ENCODE data around the gene MPV17.

DNA sequence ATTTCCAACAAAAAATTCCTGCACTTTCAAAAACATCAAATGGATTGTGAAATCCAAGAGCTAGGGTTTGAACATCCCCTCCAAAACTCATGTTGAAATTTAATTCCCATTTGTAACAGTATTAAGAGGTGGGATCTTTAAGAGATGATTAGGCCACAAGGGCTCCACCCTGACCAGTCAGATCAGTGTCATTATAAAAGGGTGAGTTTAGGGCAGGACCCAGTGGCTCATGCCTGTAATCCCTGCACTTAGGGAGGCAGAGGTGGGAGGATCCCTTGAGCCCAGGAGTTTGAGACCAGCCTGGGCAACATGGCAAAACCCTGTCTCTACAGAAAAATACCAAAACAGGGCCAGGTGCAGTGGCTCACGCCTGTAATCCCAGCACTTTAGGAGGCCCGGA, 24.7 kb upstream of the MPV17 start:
- TF ChIP-seq POLR2A (IDR thresholded peaks at IDR 0.05) (no peak), CTCF (IDR thresholded peaks at IDR 0.05) (no peak), POLR2AphosphoS5 (IDR thresholded peaks at IDR 0.05) (no peak)

All from breast epithelium (tissue), 3 donors.